ENCODE results near the gene EGFLAM.

DNA sequence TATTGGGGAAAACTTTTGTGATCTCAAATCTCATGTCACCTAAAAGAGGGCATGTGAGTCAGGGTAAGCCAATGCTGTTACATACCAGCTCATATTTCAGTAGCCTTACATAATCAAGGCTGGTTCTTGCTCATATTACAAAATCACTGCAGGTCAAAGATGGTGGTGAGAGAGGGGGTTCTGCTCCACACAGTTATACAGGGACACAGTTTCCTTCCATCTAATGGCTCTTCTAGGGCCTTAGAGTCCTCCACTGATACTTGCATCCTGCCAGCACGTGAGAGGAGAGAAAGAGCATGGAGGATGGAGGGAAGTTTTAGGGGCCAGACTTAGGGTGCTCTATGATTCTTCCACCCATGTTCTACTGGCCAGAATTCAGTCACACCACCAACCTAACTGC, 168.1 kb downstream of the EGFLAM start:
- TF ChIP-seq, protein P1, sequence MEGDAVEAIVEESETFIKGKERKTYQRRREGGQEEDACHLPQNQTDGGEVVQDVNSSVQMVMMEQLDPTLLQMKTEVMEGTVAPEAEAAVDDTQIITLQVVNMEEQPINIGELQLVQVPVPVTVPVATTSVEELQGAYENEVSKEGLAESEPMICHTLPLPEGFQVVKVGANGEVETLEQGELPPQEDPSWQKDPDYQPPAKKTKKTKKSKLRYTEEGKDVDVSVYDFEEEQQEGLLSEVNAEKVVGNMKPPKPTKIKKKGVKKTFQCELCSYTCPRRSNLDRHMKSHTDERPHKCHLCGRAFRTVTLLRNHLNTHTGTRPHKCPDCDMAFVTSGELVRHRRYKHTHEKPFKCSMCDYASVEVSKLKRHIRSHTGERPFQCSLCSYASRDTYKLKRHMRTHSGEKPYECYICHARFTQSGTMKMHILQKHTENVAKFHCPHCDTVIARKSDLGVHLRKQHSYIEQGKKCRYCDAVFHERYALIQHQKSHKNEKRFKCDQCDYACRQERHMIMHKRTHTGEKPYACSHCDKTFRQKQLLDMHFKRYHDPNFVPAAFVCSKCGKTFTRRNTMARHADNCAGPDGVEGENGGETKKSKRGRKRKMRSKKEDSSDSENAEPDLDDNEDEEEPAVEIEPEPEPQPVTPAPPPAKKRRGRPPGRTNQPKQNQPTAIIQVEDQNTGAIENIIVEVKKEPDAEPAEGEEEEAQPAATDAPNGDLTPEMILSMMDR (IDR thresholded peaks at IDR 0.05; ENCODE audit: poor library complexity): no peak
- TF ChIP-seq EZH2 (IDR thresholded peaks at IDR 0.05; ENCODE audit: borderline replicate concordance) (no peak), EZH2phosphoT487 (IDR thresholded peaks at IDR 0.05; ENCODE audit: low read depth, severe bottlenecking, unreplicated experiment) (no peak)
